K562 (cell line): ENCODE results near the gene TFDP1. TPM values are rescaled to one million over a fixed set of nuclear protein-coding genes. Genes with fewer than 3 reads are reported as not detected.

Source experiments
- ATAC-seq: fragments of 200-7000 bp; cut with Tn5 transposase; 3 replicates; pipeline ENCODE4 v1.9.1; 2020; ENCODE audit warnings: moderate library complexity
- BruUV-seq: library from RNA; stranded (reverse); fragments of 400-500 nt; replicated peaks from 2 replicates; lab custom pipeline; 2021; lab: Mats Ljungman, UMichigan
- CTCF ChIA-PET: fragments of 300-600 bp; formaldehyde crosslinking; extraction: SDS; loops from one replicate; lab custom pipeline; 2021; ENCODE audit warnings: low intra/inter-chr PET ratio; lab: Yijun Ruan, JAX
- POLR2A ChIA-PET: fragments of 300-600, 350-650 bp; sonication (Branson Sonifier 250); formaldehyde crosslinking; extraction: SDS; loops from one replicate; lab custom pipeline; 2021; ENCODE audit warnings: antibody characterized with exemption, inconsistent platforms; lab: Yijun Ruan, JAX
- DNase-seq, 4 experiments: peaks; one replicate each; pipeline versions ENCODE4 v3.0.0 to v3.0.0-alpha.2; 2011 to 2018; ENCODE audit warnings: low spot score in 3 of 4, mixed read lengths in 3 of 4; ENCODE audit errors: extremely low read depth in 1 of 4
- FAIRE-seq: peaks from 2 replicates; lab custom pipeline; 2011; peaks lifted over from hg19 to GRCh38; lab: Jason Lieb, UNC
- H2AFZ ChIP-seq: 2 replicates; pipeline ENCODE4 v1.6.0; 2011; ENCODE audit warnings: low read depth, low read length, control low read depth, inconsistent platforms
- H3K27ac ChIP-seq: fragments of 200-600 bp; 3 replicates; pipeline ENCODE4 v1.8.0; 2011; ENCODE audit warnings: low read depth, mild to moderate bottlenecking, control low read depth, inconsistent platforms, low read length, moderate library complexity, mixed read lengths; ENCODE audit errors: extremely low read depth
- H3K27me3 ChIP-seq, 2 experiments: fragments of 300-600 bp in 1 of 2; 2 replicates in 1 of 2; 3 replicates in 1 of 2; pipeline versions ENCODE4 v1.6.0 to v1.8.0; 2011; ENCODE audit warnings: inconsistent platforms in 2 of 2, low read length in 2 of 2, mild to moderate bottlenecking in 1 of 2, mixed read lengths in 1 of 2, moderate library complexity in 1 of 2; ENCODE audit not compliant: control insufficient read depth in 2 of 2, insufficient read depth in 2 of 2
- H3K36me3 ChIP-seq: fragments of 300-600 bp; 3 replicates; pipeline ENCODE4 v1.8.0; 2011; ENCODE audit warnings: mild to moderate bottlenecking, low read length, inconsistent platforms; ENCODE audit not compliant: control insufficient read depth, insufficient read depth
- H3K4me1 ChIP-seq, 2 experiments: fragments of 200-600 bp in 1 of 2; replicated peaks in 1 of 2; 2 replicates in 1 of 2; 3 replicates in 1 of 2; pipeline versions ENCODE4 v1.5.1 to v1.8.0; 2011; ENCODE audit warnings: inconsistent platforms in 2 of 2, low read length in 2 of 2, mild to moderate bottlenecking in 1 of 2, mixed read lengths in 1 of 2, moderate library complexity in 1 of 2; ENCODE audit not compliant: control insufficient read depth in 2 of 2, insufficient read depth in 2 of 2
- H3K4me2 ChIP-seq: 2 replicates; pipeline ENCODE4 v1.6.1; 2011; ENCODE audit warnings: low read length, control low read depth, inconsistent platforms, mixed read lengths; ENCODE audit not compliant: insufficient read depth
- H3K4me3 ChIP-seq: fragments of 200-600 bp; sonication (generic), shearing (Covaris generic); 2 replicates; pipeline ENCODE4 v1.5.1; 2016; ENCODE audit warnings: control low read depth, inconsistent platforms
- H3K79me2 ChIP-seq: fragments of 200-600 bp; 3 replicates; pipeline ENCODE4 v1.8.0; 2011; ENCODE audit warnings: low read length, inconsistent platforms; ENCODE audit not compliant: control insufficient read depth, insufficient read depth
- H3K9ac ChIP-seq, 2 experiments: 2 replicates each; pipeline versions ENCODE4 v1.6.0 to v1.6.1; 2011; ENCODE audit warnings: low read depth in 2 of 2, low read length in 2 of 2, control low read depth in 1 of 2, inconsistent platforms in 1 of 2, mild to moderate bottlenecking in 1 of 2, mixed read lengths in 1 of 2; ENCODE audit not compliant: insufficient read depth in 1 of 2
- H3K9me1 ChIP-seq: one replicate; pipeline ENCODE4 v1.6.0; 2011; ENCODE audit warnings: inconsistent platforms, mild to moderate bottlenecking, low read length, moderate library complexity; ENCODE audit not compliant: control insufficient read depth, insufficient read depth
- H3K9me3 ChIP-seq: replicated peaks from 2 replicates; pipeline ENCODE4 v1.5.1; 2011; ENCODE audit warnings: low read depth, low read length, inconsistent platforms; ENCODE audit not compliant: control insufficient read depth, insufficient read depth
- H4K20me1 ChIP-seq: replicated peaks from 2 replicates; pipeline ENCODE4 v1.6.1; 2011; ENCODE audit warnings: low read length, inconsistent platforms, mixed read lengths; ENCODE audit not compliant: control insufficient read depth, insufficient read depth
- DEAF1 ChIP-seq: fragments of 450-650 bp; formaldehyde crosslinking; IDR thresholded peaks from 2 replicates; pipeline ENCODE4 v1.4.0; 2020; ENCODE audit warnings: mild to moderate bottlenecking, moderate library complexity
- NR0B1 ChIP-seq: fragments of 450-650 bp; IDR thresholded peaks from one replicate; pipeline ENCODE4 v1.6.1; 2018; ENCODE audit warnings: mild to moderate bottlenecking, moderate library complexity; ENCODE audit not compliant: partially characterized antibody
- REST ChIP-seq, 2 experiments: fragments of 450-650 bp; formaldehyde crosslinking in 1 of 2; IDR thresholded peaks; 2 replicates each; pipeline versions ENCODE4 v1.4.0 to v1.6.1; 2014 to 2020; ENCODE audit warnings: mild to moderate bottlenecking in 2 of 2, borderline replicate concordance in 1 of 2, low read depth in 1 of 2
- ZNF609 ChIP-seq: sonication (generic); formaldehyde crosslinking; IDR thresholded peaks from 2 replicates; pipeline ENCODE4 v1.8.1; 2023; ENCODE audit warnings: missing genetic modification reagents, mild to moderate bottlenecking, borderline replicate concordance
- WGBS: fragments of 100-300 bp; shearing (Covaris generic); methylation state at CpG from one replicate; pipeline ENCODE4 v1.1.6; 2016; ENCODE audit warnings: low coverage, mixed read lengths; ENCODE audit not compliant: insufficient coverage; ENCODE audit errors: missing lambda C conversion rate; 5-methylcytosine and 5-hydroxymethylcytosine counted together
- in situ Hi-C: fragments of 300-500 bp; cut with MboI; formaldehyde crosslinking; loops from 4 replicates; pipeline ENCODE4 v1.15.0; 2018; ENCODE audit warnings: inconsistent platforms, mixed read lengths
- intact Hi-C: fragments of 100-400 bp; cut with micrococcal nuclease; formaldehyde crosslinking; loops from 2 replicates; pipeline ENCODE4 v1.14.2; 2022
- polyA plus RNA-seq, 8 experiments: library from polyadenylated mRNA; depleted of rRNA in 4 of 8; stranded (reverse) in 5 of 8; unstranded in 3 of 8; fragments of >200 nt; fragmentation: Nextera tagmentation in 2 of 8; fragmentation: Illumina TruSeq in 1 of 8; extraction: Ambion mirVana in 2 of 8; extraction: Trizol in 1 of 8; gene quantifications; 2 replicates each; pipeline versions ENCODE4 v1.2.1 to v1.2.3, GENCODE V29; 2011 to 2014; ENCODE audit warnings: inconsistent platforms in 1 of 8, missing spikeins in 1 of 8
- total RNA-seq, 7 experiments: library from RNA; depleted of rRNA in 6 of 7; stranded (reverse); fragments of >200 nt in 6 of 7; fragmentation: Illumina TruSeq in 2 of 7; extraction: Trizol in 2 of 7; gene quantifications; 2 replicates each; pipeline versions ENCODE4 v1.2.1 to v1.2.3, GENCODE V29; 2011 to 2021; ENCODE audit warnings: low replicate concordance in 1 of 7

TFDP1 gene
- total and polyA plus RNA-seq, 9 of the 15 experiments (the other 6 are each of a cell fraction or from before 2014, with no cell fraction given) = 33.8 to 145 (median 69.1) TPM

- ChIA-PET CTCF (no interaction called here), POLR2A (no interaction called here)
- in situ Hi-C loops = no loop called here
- H3K27ac ChIP-seq = no peak overlapping the region
- H3K79me2 ChIP-seq = peaks cover 60% of the 10 kb centered on the region
- H4K20me1 ChIP-seq = no peaks in the 10 kb centered on the region; the same call in 1 of the 2 replicates
- ATAC-seq = no peak
- no peak overlapping the region for H3K4me2 ChIP-seq
- H2AFZ ChIP-seq = no peak overlapping the region
- DNase-seq = no peak
- H3K9me3 ChIP-seq = no peaks in the 10 kb centered on the region
- 99% methylated on average over 13 of the region's 15 CpGs for WGBS
- no peak overlapping the region for H3K9ac ChIP-seq
- peaks cover 64% of the 10 kb centered on the region; the same call in 2 of the 3 replicates for H3K36me3 ChIP-seq
- intact Hi-C loops = no loop called here
- H3K4me1 ChIP-seq = peaks cover 0 to 5% of the 10 kb centered on the region in 2 experiments; a peak in 2 of 5 replicates
- H3K9me1 ChIP-seq = no peaks in the 10 kb centered on the region
- no TSS peak for BruUV-seq
- no peaks in the 10 kb centered on the region for H3K27me3 ChIP-seq
- no peak for FAIRE-seq
- H3K4me3 ChIP-seq = no peak overlapping the region
- no peak for TF ChIP-seq REST (IDR thresholded peaks at IDR 0.05; ENCODE audit: borderline replicate concordance)
- no peak for TF ChIP-seq REST (CRISPR knock-in tag; IDR thresholded peaks at IDR 0.05; ENCODE audit: low read depth)
- TF ChIP-seq ZNF609 (CRISPR knock-in tag) = no peak
- no peak for TF ChIP-seq NR0B1
- TF ChIP-seq DEAF1 (CRISPR knock-in tag) = no peak
Measured at GRCh38 chr13:113621046-113621445, 36.5 kb downstream of the TFDP1 start.
